Measurements from ENCODE around the gene KCNQ1. TPM values are rescaled to one million over a fixed set of nuclear protein-coding genes. Genes with fewer than 3 reads are reported as not detected.

KCNQ1 gene
- total RNA-seq, 1 donor from 2014 or later: 4.8 TPM

- DNase-seq (ENCODE audit: extremely low spot score, unreplicated experiment): peak; percentile 64
- no peaks in the 10 kb centered on the region for H3K36me3 Mint-ChIP-seq
Observed at GRCh38 chr11:2770096-2770751, 325.4 kb downstream of the KCNQ1 start.

GRCh38 chr11:2770761-2771301 lies 326.0 kb downstream of the KCNQ1 start:
- peak; percentile 59 for DNase-seq (ENCODE audit: extremely low spot score, unreplicated experiment)
- peaks cover 6% of the 10 kb centered on the region for H3K4me1 Mint-ChIP-seq (ENCODE audit: unreplicated experiment)
- H3K27me3 Mint-ChIP-seq: peaks cover 11% of the 10 kb centered on the region
- no peaks in the 10 kb centered on the region for H3K36me3 Mint-ChIP-seq
- peaks cover 5% of the 10 kb centered on the region for H3K9me3 Mint-ChIP-seq
- no peak for TF ChIP-seq CTCF (conservative IDR thresholded peaks at IDR 0.05)
- no peak overlapping the region for H3K4me3 Mint-ChIP-seq
- no peak overlapping the region for H3K27ac Mint-ChIP-seq

More at GRCh38 chr11:2770096-2770751, 325.4 kb downstream of the KCNQ1 start:
- TF ChIP-seq CTCF (conservative IDR thresholded peaks at IDR 0.05): no peak
- H3K4me3 Mint-ChIP-seq: no peak overlapping the region
- H3K4me1 Mint-ChIP-seq (ENCODE audit: unreplicated experiment): peaks cover 6% of the 10 kb centered on the region
- H3K27me3 Mint-ChIP-seq: peaks cover 11% of the 10 kb centered on the region
- no peak overlapping the region for H3K27ac Mint-ChIP-seq
- H3K9me3 Mint-ChIP-seq: peaks cover 5% of the 10 kb centered on the region

DNA sequence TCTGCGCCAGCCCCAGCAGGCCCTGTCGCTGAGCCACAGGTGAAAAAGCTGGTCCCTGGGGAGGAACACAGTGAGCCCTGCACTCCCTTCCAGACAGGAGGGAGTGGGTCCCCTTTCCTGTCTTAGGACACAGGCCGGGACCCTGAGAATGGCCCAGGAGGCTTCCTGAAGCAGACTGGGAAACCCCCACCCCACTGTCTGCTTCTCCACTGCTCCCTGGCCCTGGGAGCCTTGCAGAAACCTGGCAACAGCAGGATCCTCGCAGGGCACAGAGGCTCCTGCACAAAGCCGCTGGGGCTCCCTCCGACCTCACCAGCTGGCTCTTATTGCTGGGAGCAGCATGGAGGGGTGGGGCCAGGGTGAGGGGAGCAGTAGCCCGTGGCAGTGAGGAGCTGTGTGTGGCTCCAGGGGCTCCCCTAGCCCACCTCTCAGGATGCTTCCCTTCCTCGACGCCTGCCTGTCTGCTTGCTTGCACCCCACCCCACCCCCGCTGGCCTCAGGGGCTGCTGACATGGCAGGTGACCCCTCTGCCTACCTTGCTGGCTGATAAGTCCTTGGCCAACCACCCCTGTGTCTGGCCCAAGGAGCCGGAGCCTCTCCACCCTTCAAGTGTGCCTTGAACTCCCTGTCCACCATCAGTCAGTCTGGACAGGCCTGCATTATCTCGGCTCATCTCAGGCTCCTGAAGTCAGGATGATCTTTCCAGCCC lies 327.1 kb downstream of the KCNQ1 start:
- peaks cover 5% of the 10 kb centered on the region for H3K9me3 Mint-ChIP-seq
- TF ChIP-seq CTCF (conservative IDR thresholded peaks at IDR 0.05): no peak
- no peaks in the 10 kb centered on the region for H3K36me3 Mint-ChIP-seq
- peaks cover 11% of the 10 kb centered on the region for H3K27me3 Mint-ChIP-seq
- H3K27ac Mint-ChIP-seq: peak overlapping the region; percentile 41
- peak; percentile 70 for DNase-seq (ENCODE audit: extremely low spot score, unreplicated experiment)
- no peak overlapping the region for H3K4me3 Mint-ChIP-seq
- H3K4me1 Mint-ChIP-seq (ENCODE audit: unreplicated experiment): peaks cover 6% of the 10 kb centered on the region

DNA sequence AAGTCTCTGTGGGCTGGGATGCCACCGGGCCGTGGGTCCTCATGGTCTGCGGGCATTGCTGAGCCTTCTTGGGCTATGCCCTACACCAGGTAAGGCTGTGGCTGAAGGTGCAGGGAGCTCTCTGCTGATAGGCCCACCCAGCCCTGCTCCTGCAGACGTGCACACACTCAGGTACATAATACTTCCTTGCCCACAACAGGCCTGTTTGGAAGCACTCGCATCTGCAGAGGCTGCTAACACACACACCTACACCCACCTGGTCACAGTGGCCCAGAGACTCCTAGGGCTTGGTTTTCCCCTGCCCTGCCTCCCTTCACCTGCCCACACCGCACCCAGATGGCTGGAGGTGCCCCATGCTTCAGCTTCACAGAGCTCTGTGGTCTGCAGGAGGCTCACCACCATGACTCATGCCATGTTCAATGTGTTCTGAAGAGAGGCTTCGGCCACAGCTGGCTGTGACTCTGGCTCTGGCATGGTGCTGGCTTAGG lies 327.8 kb downstream of the KCNQ1 start:
- TF ChIP-seq CTCF (conservative IDR thresholded peaks at IDR 0.05): no peak
- H3K27me3 Mint-ChIP-seq: peaks cover 11% of the 10 kb centered on the region
- no peaks in the 10 kb centered on the region for H3K36me3 Mint-ChIP-seq
- H3K27ac Mint-ChIP-seq: peak overlapping the region; percentile 41
- no peaks in the 10 kb centered on the region for H3K9me3 Mint-ChIP-seq
- no peak overlapping the region for H3K4me3 Mint-ChIP-seq
- H3K4me1 Mint-ChIP-seq (ENCODE audit: unreplicated experiment): peaks cover 6% of the 10 kb centered on the region
- peak; percentile 60 for DNase-seq (ENCODE audit: extremely low spot score, unreplicated experiment)

DNA sequence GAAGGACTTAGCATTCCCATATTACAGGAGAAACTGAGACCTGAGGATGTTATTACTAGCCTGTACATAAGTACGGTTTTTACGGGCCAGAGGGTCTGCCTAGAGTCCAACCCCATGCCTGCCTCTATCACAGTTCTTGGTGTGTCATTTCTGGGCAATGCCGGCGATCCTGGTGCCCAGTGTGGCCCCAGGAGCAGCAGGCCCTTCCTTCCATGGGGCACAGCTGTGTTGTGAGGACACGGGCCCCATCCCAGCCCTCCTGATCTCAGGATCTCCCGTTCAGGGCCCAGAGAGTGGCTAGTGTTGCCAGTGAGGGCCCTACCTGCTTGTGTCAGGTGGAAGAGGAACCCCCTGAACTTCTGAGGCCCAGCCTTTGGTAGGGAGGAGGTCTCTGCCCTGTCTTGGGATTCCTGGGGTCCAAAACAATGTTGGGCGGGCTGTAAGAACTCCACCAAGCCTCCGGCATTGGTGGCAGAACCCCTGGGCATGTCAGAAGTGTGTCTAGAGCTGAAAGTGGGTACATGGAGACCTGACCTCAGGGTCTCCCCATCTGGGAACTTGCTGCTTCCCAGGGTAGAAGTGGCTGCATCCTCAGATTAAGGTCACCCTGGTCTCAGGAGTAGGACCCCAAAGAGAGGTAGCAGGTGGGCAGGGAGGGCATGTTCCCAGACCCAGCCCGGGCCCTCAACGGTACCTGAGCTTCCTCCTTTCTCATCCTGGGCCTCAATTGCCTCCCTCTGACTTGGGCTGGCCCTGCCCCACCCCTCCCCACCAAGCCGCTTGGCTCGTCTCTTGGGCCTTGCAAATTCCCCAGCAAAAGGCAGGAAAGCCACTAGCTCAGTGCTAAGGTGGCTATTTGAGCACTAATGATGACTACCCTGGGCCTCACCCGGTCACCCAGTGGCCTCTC lies 329.6 kb downstream of the KCNQ1 start:
- H3K4me1 Mint-ChIP-seq (ENCODE audit: unreplicated experiment): peaks cover 6% of the 10 kb centered on the region
- H3K27me3 Mint-ChIP-seq: peaks cover 11% of the 10 kb centered on the region
- DNase-seq (ENCODE audit: extremely low spot score, unreplicated experiment): peak; percentile 49
- no peak overlapping the region for H3K4me3 Mint-ChIP-seq
- no peaks in the 10 kb centered on the region for H3K36me3 Mint-ChIP-seq
- peak overlapping the region; percentile 14 for H3K27ac Mint-ChIP-seq
- H3K9me3 Mint-ChIP-seq: no peaks in the 10 kb centered on the region
- TF ChIP-seq CTCF (conservative IDR thresholded peaks at IDR 0.05): no peak

Measured in type B pancreatic cell (in vitro differentiated cells).